SU-DHL-6 (cell line): ENCODE data around the gene B3GALT5.

ENCODE experiments used
- CTCF ChIP-seq: fragments of 200-600 bp; sonication (generic); IDR thresholded peaks from one replicate; pipeline ENCODE4 v1.5.1; 2017; ENCODE audit warnings: antibody characterized with exemption, mild to moderate bottlenecking, low read length, moderate library complexity; ENCODE audit not compliant: insufficient read depth, poor library complexity, severe bottlenecking
- EZH2phosphoT487 ChIP-seq: fragments of 200-600 bp; sonication (generic), shearing (Covaris generic); conservative IDR thresholded peaks from 2 replicates; pipeline ENCODE4 v1.6.1; 2018; ENCODE audit warnings: mild to moderate bottlenecking, antibody characterized with exemption, low read length, moderate library complexity, mixed read lengths

- TF ChIP-seq CTCF (no peak), EZH2phosphoT487 (no peak)
Measured at GRCh38 chr21:39669976-39670661, 57.4 kb downstream of the B3GALT5 start.
